HG02943 (cell line): ENCODE data around the gene TENM4.
"Not testable (repeated sequence)": the region's sequence is repeated elsewhere in the genome, so short reads cannot be mapped to it uniquely, and the experiment has no call there.

Source experiments
- ATAC-seq: cut with Tn5 transposase; IDR thresholded peaks from one replicate; pipeline ENCODE4 v1.9.1; 2021; ENCODE audit warnings: mild to moderate bottlenecking, low read depth, moderate library complexity; ENCODE audit not compliant: unreplicated experiment

TENM4 gene

DNA sequence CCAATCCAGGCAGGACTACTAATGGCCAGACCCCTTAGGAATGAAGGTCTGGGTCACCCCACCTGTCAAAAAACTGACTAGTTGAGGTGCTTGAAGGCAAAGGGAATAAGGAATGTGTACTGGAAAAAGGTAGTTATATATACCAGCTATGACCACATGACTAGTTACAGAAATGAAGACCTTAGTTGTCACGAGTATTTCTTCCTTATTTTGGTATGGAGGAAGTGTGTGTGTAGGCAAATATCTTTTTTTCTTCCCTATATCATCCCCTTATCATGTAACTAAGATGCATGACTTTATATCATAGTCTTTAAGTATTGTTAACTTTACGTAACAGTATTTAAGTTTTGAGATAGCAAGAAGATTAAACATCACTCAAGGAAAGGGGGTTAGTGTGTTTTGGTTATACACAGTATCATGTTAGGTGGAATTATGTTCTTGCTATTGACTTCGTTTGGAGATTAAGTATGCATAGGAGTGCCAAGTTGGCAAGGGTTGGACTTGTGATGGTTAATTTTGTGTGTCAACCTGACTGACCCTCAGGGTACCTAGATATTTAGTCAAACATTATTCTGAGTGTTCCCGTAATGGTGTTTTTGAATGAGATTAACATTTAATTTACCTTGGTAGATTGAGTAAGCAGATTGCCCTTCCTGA lies 828.0 kb downstream of the TENM4 start:
- ATAC-seq = no peak

DNA sequence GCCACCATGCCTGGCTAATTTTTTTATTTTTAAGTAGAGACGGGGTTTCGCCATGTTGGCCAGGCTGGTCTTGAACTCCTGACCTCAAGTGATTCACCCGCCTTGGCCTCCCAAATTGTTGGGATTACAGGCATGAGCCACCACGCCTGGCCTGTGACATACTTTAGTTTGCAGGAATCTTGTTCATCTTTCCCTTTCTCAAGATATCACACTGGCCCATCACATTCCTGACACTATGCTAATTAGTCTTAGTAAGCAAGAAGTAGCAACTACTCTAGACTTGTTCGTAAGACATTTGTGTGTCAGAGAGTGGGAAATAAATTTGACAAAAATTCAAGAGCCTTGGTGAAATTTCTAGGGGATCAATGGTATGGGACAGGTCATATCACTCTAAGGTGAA lies 831.5 kb downstream of the TENM4 start:
- not testable (repeated sequence) for ATAC-seq

DNA sequence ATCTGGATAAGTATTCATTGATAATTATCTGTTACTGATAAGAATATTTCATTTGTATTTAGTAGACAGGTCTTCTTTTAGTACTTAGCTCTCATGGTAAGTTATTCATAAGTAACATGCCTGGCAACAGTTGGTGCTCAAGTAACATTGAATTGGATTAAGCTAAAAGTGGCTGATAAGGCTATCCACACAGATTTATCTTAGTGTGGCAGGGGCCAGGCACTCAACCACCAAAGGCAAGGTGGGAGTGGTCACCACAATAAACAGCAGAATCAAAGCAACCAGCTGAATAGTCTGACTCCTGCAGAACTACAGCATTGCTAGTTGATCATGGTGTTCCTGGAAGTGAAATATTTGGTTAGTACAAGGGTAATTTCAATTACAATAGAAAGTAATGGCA lies 833.1 kb downstream of the TENM4 start:
- no peak for ATAC-seq

DNA sequence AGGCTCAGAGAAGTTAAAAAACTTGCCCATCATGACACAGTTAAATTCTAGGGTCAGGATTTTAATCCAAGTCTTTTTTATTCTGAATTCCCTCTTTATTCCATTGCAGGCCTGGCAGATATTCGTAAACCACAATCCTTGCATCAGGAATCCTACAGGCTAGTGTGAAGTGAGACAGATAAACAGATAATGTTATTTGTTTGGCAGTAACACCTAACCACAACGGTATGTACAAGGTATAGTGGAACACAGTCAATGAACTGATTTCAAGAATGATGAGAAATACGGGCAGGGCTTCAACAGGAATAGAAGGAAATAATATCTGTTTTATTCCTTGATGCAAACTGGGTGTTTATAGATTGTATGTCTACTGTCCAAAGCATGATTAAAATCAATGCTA lies 834.2 kb downstream of the TENM4 start:
- no peak for ATAC-seq

DNA sequence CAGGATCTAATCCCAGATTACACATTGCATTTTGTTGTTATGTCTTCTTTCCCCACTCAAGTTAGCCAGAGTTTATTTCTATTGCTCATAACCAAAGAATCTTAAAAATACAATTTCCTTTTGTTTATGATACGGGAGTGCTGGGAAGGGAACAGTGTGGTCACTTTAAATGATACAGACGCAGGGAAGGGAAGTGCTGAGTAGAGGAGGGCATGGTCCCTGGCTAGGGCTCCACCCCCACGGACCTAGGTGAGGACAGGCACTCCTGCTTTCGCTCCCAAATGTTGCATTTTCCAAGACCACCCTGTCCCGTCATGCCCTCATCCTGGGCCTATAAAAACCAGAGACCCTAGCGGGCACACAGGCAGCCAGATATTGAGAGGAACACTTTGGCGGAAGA lies 835.5 kb downstream of the TENM4 start:
- no peak for ATAC-seq

DNA sequence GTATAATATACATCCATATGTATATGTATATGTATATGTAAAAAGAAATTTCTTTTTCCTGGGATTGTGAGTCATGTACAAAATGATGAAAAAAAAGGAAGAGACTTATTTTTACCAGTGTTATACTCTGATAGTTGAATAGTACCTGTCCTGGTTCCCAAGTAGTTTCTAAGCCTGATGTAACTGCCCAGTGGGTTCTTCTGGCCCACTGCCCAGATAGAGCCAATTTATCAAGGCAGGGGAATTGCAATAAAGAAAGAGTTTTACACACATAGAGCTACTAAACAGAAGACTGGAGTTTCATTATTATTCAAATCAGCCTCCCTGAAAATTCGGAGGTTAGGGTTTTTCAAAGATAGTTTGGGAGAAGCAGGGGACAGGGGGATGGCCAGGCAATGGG lies 837.0 kb downstream of the TENM4 start:
- ATAC-seq = no peak
